Measurements from ENCODE around the gene SHLD1. TPM values are rescaled to one million over a fixed set of nuclear protein-coding genes. Genes with fewer than 3 reads are reported as not detected.

SHLD1 gene
- total RNA-seq, 2 experiments from 2014 or later = 7.9 to 9.4 TPM

DNA sequence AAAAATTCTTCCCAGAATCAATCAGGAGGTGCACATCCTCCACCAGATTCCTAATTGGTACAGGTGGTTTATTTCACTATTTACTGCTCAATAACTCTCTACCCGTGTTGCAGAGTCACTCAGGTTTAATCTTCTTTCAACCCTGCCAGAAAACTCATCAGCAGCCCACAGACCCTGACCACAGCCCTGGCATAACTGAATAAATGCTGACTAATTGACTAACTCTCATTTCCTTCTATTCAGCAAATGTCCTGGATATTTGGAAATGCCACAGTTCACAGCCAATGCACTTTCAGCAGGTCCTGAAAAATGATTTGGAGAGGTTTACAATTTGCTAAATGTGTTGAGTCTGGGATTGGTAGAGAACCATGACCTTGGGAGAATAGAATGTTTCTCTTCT, 137.8 kb downstream of the SHLD1 start:
- no peak overlapping the region for H3K27ac Mint-ChIP-seq
- no peaks in the 10 kb centered on the region for H3K4me1 Mint-ChIP-seq
- no peak for DNase-seq
- H3K4me3 Mint-ChIP-seq = no peak overlapping the region
- H3K27me3 Mint-ChIP-seq = peaks cover 1% of the 10 kb centered on the region
- POLR2A ChIA-PET = no interaction called here
- no peaks in the 10 kb centered on the region for H3K9me3 Mint-ChIP-seq
- H3K36me3 Mint-ChIP-seq (ENCODE audit: low read depth) = no peaks in the 10 kb centered on the region
- CTCF ChIA-PET = no interaction called here

GRCh38 chr20:5890773-5891441, 140.7 kb downstream of the SHLD1 start:
- H3K9me3 Mint-ChIP-seq = no peaks in the 10 kb centered on the region

DNA sequence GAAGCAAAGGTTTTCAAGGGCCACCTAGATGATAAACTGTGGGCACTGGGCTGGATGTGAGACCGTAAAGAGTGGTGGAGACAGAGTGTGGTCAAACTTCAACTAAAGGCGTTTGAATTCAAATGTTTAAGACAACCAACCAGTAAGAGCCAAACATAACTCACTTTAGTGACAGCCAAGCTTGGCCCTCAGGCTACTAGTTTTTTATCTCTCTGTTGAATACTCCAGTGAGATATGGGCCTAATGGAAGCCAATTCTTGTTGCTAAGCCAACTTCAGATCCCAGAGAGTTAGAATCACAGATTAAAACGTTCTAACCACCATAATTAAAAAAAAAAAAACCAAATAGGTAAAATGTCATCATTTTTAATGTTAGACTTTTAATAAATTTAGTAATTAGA, 142.9 kb downstream of the SHLD1 start:
- POLR2A ChIA-PET = no interaction called here
- no peak for DNase-seq
- H3K4me1 Mint-ChIP-seq = no peaks in the 10 kb centered on the region
- H3K27me3 Mint-ChIP-seq = peaks cover 18% of the 10 kb centered on the region
- H3K27ac Mint-ChIP-seq = no peak overlapping the region
- no peaks in the 10 kb centered on the region for H3K36me3 Mint-ChIP-seq (ENCODE audit: low read depth)
- H3K4me3 Mint-ChIP-seq = no peak overlapping the region
- no peaks in the 10 kb centered on the region for H3K9me3 Mint-ChIP-seq
- CTCF ChIA-PET = no interaction called here

More at GRCh38 chr20:5890773-5891441, 140.7 kb downstream of the SHLD1 start:
- Mint-ChIP-seq H3K4me3 (no peak overlapping the region), H3K27me3 (peaks cover 3% of the 10 kb centered on the region), H3K36me3 (ENCODE audit: low read depth) (no peaks in the 10 kb centered on the region), H3K4me1 (no peaks in the 10 kb centered on the region), H3K27ac (no peak overlapping the region)
- ChIA-PET CTCF (interaction anchor here (0.6 kb wide), 1 partner anchor 152 kb away, joined by 4 read pairs; no protein-coding TSS in a partner anchor), POLR2A (no interaction called here)
- DNase-seq = no peak

DNA sequence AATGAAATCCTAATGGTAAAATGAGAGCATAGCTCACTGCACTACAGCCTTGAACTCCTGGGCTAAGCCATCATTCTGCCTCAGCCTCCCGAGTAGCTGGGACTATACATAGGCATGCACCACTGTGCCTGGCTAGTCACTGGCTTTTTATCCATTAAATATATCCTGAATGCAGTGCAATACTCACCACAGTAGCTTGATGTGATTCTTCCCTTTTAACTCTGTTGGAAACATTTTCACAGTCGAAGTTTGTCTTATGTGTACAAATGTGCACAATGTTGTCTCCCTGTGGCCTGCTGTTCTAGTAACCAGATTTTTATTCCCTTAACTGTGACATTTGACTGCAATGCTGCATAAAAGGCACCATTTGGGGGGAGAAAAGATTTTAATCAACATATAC, 143.4 kb downstream of the SHLD1 start:
- no peak for DNase-seq
- no peaks in the 10 kb centered on the region for H3K4me1 Mint-ChIP-seq
- H3K27me3 Mint-ChIP-seq = peaks cover 18% of the 10 kb centered on the region
- H3K36me3 Mint-ChIP-seq (ENCODE audit: low read depth) = no peaks in the 10 kb centered on the region
- H3K27ac Mint-ChIP-seq = no peak overlapping the region
- ChIA-PET POLR2A (no interaction called here), CTCF (no interaction called here)
- no peak overlapping the region for H3K4me3 Mint-ChIP-seq
- no peaks in the 10 kb centered on the region for H3K9me3 Mint-ChIP-seq

GRCh38 chr20:5895626-5896025, 145.4 kb downstream of the SHLD1 start:
- Mint-ChIP-seq H3K4me3 (no peak overlapping the region), H3K27me3 (peaks cover 18% of the 10 kb centered on the region), H3K36me3 (ENCODE audit: low read depth) (no peaks in the 10 kb centered on the region), H3K4me1 (no peaks in the 10 kb centered on the region), H3K27ac (no peak overlapping the region), H3K9me3 (no peaks in the 10 kb centered on the region)
- ChIA-PET POLR2A (no interaction called here), CTCF (no interaction called here)
- DNase-seq = no peak

DNA sequence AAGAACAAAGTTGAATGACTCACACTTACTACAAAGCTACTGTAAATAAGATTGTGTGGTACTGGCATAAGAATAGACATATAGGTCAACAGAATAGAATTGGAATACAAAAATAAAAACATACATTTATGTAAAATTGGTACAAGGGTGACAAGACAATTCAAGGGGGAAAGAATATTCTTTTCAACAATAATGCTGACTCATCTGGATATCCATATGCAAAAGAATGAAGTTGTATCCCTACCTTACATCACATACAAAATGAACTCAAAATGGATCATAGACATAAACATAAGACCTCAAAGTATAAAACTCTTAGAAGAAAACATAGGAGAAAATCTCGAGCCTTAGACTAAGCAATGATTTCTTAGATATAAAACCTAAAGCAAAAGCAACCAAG, 149.2 kb downstream of the SHLD1 start:
- DNase-seq = no peak
- H3K27me3 Mint-ChIP-seq = peaks cover 17% of the 10 kb centered on the region
- no peaks in the 10 kb centered on the region for H3K36me3 Mint-ChIP-seq (ENCODE audit: low read depth)
- no peak overlapping the region for H3K27ac Mint-ChIP-seq
- ChIA-PET CTCF (no interaction called here), POLR2A (no interaction called here)
- no peaks in the 10 kb centered on the region for H3K4me1 Mint-ChIP-seq
- no peak overlapping the region for H3K4me3 Mint-ChIP-seq
- H3K9me3 Mint-ChIP-seq = no peaks in the 10 kb centered on the region

DNA sequence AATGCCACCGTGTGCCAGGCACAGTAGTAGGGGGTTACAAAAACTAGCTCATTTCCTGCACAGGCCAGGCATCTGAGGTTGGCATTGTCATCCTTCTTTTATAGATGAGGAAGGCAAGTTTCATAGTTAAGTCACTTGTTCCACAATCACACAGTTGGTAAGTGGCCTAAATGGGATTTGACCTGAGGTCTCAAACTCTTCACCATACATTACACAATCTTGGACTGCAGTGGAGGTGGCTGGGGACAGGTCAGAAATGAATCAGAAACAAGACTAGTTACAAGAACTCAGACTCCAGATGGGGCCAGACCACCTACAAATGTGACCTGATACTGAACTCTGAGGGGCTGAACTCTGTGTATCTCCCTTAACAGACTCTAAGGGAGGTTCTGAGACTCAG, 150.7 kb downstream of the SHLD1 start:
- no peak for DNase-seq
- ChIA-PET CTCF (no interaction called here), POLR2A (no interaction called here)
- Mint-ChIP-seq H3K36me3 (ENCODE audit: low read depth) (no peaks in the 10 kb centered on the region), H3K4me3 (no peak overlapping the region), H3K27me3 (peaks cover 15% of the 10 kb centered on the region), H3K4me1 (no peaks in the 10 kb centered on the region), H3K27ac (no peak overlapping the region), H3K9me3 (no peaks in the 10 kb centered on the region)

DNA sequence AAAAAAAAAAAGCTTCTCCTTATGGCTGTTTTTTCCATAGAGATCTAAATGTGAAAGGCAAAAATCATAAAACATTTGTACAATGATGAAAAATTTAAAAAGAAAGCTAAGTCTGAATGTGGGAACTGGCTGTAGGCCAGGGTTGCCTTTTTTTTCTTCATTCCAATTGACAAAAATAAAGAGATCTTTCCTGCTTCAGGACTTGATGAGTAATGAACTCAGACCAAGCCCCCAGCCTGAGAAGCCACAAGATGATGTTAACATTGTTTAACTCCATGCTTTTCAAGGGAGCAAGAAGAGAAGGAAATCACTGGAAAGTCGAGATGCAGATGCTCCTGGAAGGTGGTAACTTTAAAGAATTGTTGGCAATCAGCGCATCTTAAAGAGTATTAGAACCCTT, 158.8 kb downstream of the SHLD1 start:
- Mint-ChIP-seq H3K9me3 (no peaks in the 10 kb centered on the region), H3K4me1 (peaks cover 12% of the 10 kb centered on the region), H3K27ac (no peak overlapping the region), H3K4me3 (no peak overlapping the region), H3K36me3 (ENCODE audit: low read depth) (no peaks in the 10 kb centered on the region), H3K27me3 (peaks cover 47% of the 10 kb centered on the region)
- no peak for DNase-seq
- ChIA-PET POLR2A (no interaction called here), CTCF (no interaction called here)

DNA sequence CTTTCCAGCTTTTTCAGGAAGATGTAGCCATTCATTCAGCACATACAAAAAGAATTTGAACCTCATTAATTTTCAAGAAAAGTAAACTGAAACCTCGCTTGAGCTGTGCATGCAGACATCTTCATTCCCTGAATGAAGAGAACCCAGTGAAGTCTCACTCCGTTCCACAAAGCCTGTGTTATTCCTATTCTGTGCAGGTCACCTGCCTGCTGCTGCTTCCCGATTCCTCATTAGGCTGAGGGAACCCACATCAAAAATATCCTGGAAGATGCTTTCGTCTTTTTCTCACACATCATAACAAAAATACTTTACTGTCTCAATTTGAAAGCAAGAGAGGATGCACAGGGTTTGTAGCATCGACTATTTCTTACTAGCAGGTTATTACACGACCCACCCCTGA, 160.0 kb downstream of the SHLD1 start:
- no peak overlapping the region for H3K4me3 Mint-ChIP-seq
- H3K9me3 Mint-ChIP-seq = no peaks in the 10 kb centered on the region
- DNase-seq = no peak
- CTCF ChIA-PET = no interaction called here
- no peak overlapping the region for H3K27ac Mint-ChIP-seq
- H3K4me1 Mint-ChIP-seq = peaks cover 12% of the 10 kb centered on the region
- no peaks in the 10 kb centered on the region for H3K36me3 Mint-ChIP-seq (ENCODE audit: low read depth)
- POLR2A ChIA-PET = no interaction called here
- peaks cover 53% of the 10 kb centered on the region for H3K27me3 Mint-ChIP-seq

- CTCF ChIA-PET = no interaction called here
- H3K27ac Mint-ChIP-seq = no peak overlapping the region
Observed at GRCh38 chr20:5913166-5913565, 163.0 kb downstream of the SHLD1 start.

More at GRCh38 chr20:5913166-5913565, 163.0 kb downstream of the SHLD1 start:
- DNase-seq = no peak
- peaks cover 12% of the 10 kb centered on the region for H3K4me1 Mint-ChIP-seq
- POLR2A ChIA-PET = no interaction called here
- no peaks in the 10 kb centered on the region for H3K9me3 Mint-ChIP-seq
- H3K4me3 Mint-ChIP-seq = no peak overlapping the region
- peaks cover 53% of the 10 kb centered on the region for H3K27me3 Mint-ChIP-seq
- H3K36me3 Mint-ChIP-seq (ENCODE audit: low read depth) = no peaks in the 10 kb centered on the region

Other genes with a start within 250 kb of the SHLD1 start
- 10 to 100 TPM; 29.4 to 32.1 TPM for gene GPCPD1, start 139.4 kb upstream of the SHLD1 start, total RNA-seq
- not detected for gene CHGB, start 161.1 kb downstream of the SHLD1 start, total RNA-seq
- gene TRMT6, start 200.1 kb downstream of the SHLD1 start, total RNA-seq = 10 to 100 TPM; 17.0 to 19.1 TPM
- 10 to 100 TPM; 33.2 to 34.5 TPM for gene MCM8, start 200.3 kb downstream of the SHLD1 start, total RNA-seq